GM12891 (cell line): ENCODE results near the gene SHLD1.

Experiments used
- POLR2A ChIP-seq: IDR thresholded peaks from 2 replicates; pipeline ENCODE4 v1.6.1; 2011; ENCODE audit warnings: low read depth, low read length, control low read depth
- POLR2AphosphoS5 ChIP-seq: IDR thresholded peaks from 2 replicates; pipeline ENCODE4 v1.6.1; 2011; ENCODE audit warnings: low read depth, low read length, control low read depth
- POU2F2 ChIP-seq: IDR thresholded peaks from 2 replicates; pipeline ENCODE4 v1.6.1; 2011; ENCODE audit warnings: low read depth, mild to moderate bottlenecking, control low read depth, low read length, moderate library complexity
- TAF1 ChIP-seq: IDR thresholded peaks from 2 replicates; pipeline ENCODE4 v1.6.1; 2011; ENCODE audit warnings: low read depth, low read length, control low read depth

- TF ChIP-seq POLR2A (no peak), TAF1 (no peak), POLR2AphosphoS5 (no peak), POU2F2 (no peak)
These were observed 59.3 kb downstream of the SHLD1 start for GRCh38 chr20:5809495-5809894.
